IMR-90 (cell line): ENCODE data around the gene ACACA. TPM values are rescaled to one million over a fixed set of nuclear protein-coding genes. Genes with fewer than 3 reads are reported as not detected.

Experiments
- ATAC-seq: fragments of 200-7000 bp; cut with Tn5 transposase; 2 replicates; pipeline ENCODE4 v1.9.1; 2020; ENCODE audit warnings: low read depth, mild to moderate bottlenecking, moderate library complexity
- BruUV-seq: library from RNA; stranded (reverse); fragments of 400-500 nt; replicated peaks from 2 replicates; lab custom pipeline; 2021; lab: Mats Ljungman, UMichigan
- CTCF ChIA-PET: fragments of 300-600 bp; formaldehyde crosslinking; extraction: SDS; loops from one replicate; lab custom pipeline; 2021; ENCODE audit warnings: antibody characterized with exemption; lab: Yijun Ruan, JAX
- POLR2A ChIA-PET: fragments of 300-600 bp; sonication (Branson Sonifier 250); formaldehyde crosslinking; loops from one replicate; lab custom pipeline; 2022; ENCODE audit warnings: antibody characterized with exemption; ENCODE audit not compliant: unreplicated experiment; lab: Charles Lee
- DNase-seq: peaks from one replicate; pipeline ENCODE4 v3.0.0; 2013
- H2AFZ ChIP-seq: replicated peaks from 2 replicates; pipeline ENCODE3; 2013; ENCODE audit warnings: low read length, mild to moderate bottlenecking; ENCODE audit not compliant: poor library complexity
- H2AK5ac ChIP-seq: 2 replicates; pipeline ENCODE4 v1.6.1; 2013; ENCODE audit warnings: low read depth, low read length, inconsistent platforms
- H2AK9ac ChIP-seq: replicated peaks from 2 replicates; pipeline ENCODE3; 2013; ENCODE audit warnings: mild to moderate bottlenecking, low read depth, low read length, moderate library complexity; ENCODE audit not compliant: poor library complexity
- H2BK120ac ChIP-seq: 2 replicates; pipeline ENCODE4 v1.6.1; 2013; ENCODE audit warnings: low read depth, low read length, inconsistent platforms
- H2BK15ac ChIP-seq: 3 replicates; pipeline ENCODE4 v1.6.1; 2013; ENCODE audit warnings: low read depth, low read length, inconsistent platforms
- H2BK20ac ChIP-seq: 2 replicates; pipeline ENCODE4 v1.6.1; 2013; ENCODE audit warnings: low read depth, mild to moderate bottlenecking, inconsistent platforms, low read length, moderate library complexity
- H2BK5ac ChIP-seq: 2 replicates; pipeline ENCODE4 v1.6.1; 2013; ENCODE audit warnings: mild to moderate bottlenecking, low read depth, low read length, inconsistent platforms; ENCODE audit not compliant: poor library complexity, severe bottlenecking
- H3K14ac ChIP-seq: replicated peaks from 2 replicates; pipeline ENCODE4 v1.6.1; 2013; ENCODE audit warnings: low read depth, low read length, inconsistent platforms
- H3K18ac ChIP-seq: 2 replicates; pipeline ENCODE4 v1.6.1; 2013; ENCODE audit warnings: low read depth, low read length, control low read depth
- H3K23ac ChIP-seq: 2 replicates; pipeline ENCODE4 v1.6.1; 2013; ENCODE audit warnings: low read depth, low read length, inconsistent platforms
- H3K27ac ChIP-seq: 2 replicates; pipeline ENCODE4 v1.5.1; 2013; ENCODE audit warnings: mild to moderate bottlenecking, control low read depth, low read length; ENCODE audit not compliant: insufficient read depth
- H3K27me3 ChIP-seq: 2 replicates; pipeline ENCODE4 v1.6.1; 2013; ENCODE audit warnings: low read length; ENCODE audit not compliant: control insufficient read depth, insufficient read depth
- H3K36me3 ChIP-seq: 2 replicates; pipeline ENCODE4 v1.6.1; 2013; ENCODE audit warnings: low read length, mixed read lengths; ENCODE audit not compliant: control insufficient read depth, insufficient read depth
- H3K4ac ChIP-seq: 2 replicates; pipeline ENCODE4 v1.6.1; 2013; ENCODE audit warnings: low read depth, low read length, inconsistent platforms
- H3K4me1 ChIP-seq: 2 replicates; pipeline ENCODE4 v1.6.1; 2013; ENCODE audit warnings: low read length, mixed read lengths; ENCODE audit not compliant: control insufficient read depth, insufficient read depth
- H3K4me2 ChIP-seq: 2 replicates; pipeline ENCODE4 v1.6.1; 2013; ENCODE audit warnings: low read depth, mild to moderate bottlenecking, control low read depth, low read length, moderate library complexity
- H3K4me3 ChIP-seq: 2 replicates; pipeline ENCODE4 v1.5.1; 2013; ENCODE audit warnings: low read depth, mild to moderate bottlenecking, control low read depth, low read length, moderate library complexity; ENCODE audit not compliant: insufficient read depth
- H3K56ac ChIP-seq: 2 replicates; pipeline ENCODE4 v1.6.1; 2013; ENCODE audit warnings: low read length, inconsistent platforms; ENCODE audit not compliant: insufficient read depth; ENCODE audit errors: extremely low read depth
- H3K79me1 ChIP-seq, 2 experiments: 2 replicates each; pipeline ENCODE4 v1.6.1; 2013; ENCODE audit warnings: low read length in 2 of 2, inconsistent platforms in 1 of 2, low read depth in 1 of 2
- H3K9ac ChIP-seq: 2 replicates; pipeline ENCODE4 v1.6.1; 2013; ENCODE audit warnings: low read depth, low read length, control low read depth
- H3K9me1 ChIP-seq: 2 replicates; pipeline ENCODE4 v1.6.1; 2013; ENCODE audit warnings: low read length, inconsistent platforms; ENCODE audit not compliant: insufficient read depth
- H3K9me3 ChIP-seq: 2 replicates; pipeline ENCODE4 v1.6.1; 2013; ENCODE audit warnings: low read length; ENCODE audit not compliant: control insufficient read depth, insufficient read depth
- H4K20me1 ChIP-seq: 2 replicates; pipeline ENCODE4 v1.6.1; 2013; ENCODE audit warnings: low read length, inconsistent platforms; ENCODE audit not compliant: insufficient read depth
- H4K5ac ChIP-seq: 2 replicates; pipeline ENCODE4 v1.6.1; 2013; ENCODE audit warnings: mild to moderate bottlenecking, low read depth, low read length, control low read depth
- H4K8ac ChIP-seq, 2 experiments: 2 replicates each; pipeline ENCODE4 v1.6.1; 2013; ENCODE audit warnings: low read depth in 2 of 2, low read length in 2 of 2, control low read depth in 1 of 2, inconsistent platforms in 1 of 2
- H4K91ac ChIP-seq: 2 replicates; pipeline ENCODE4 v1.6.1; 2013; ENCODE audit warnings: low read depth, low read length, inconsistent platforms; ENCODE audit not compliant: insufficient read depth
- RCOR1 ChIP-seq: IDR thresholded peaks from 2 replicates; pipeline ENCODE4 v1.6.1; 2012; ENCODE audit warnings: mild to moderate bottlenecking, low read length, improper control_type of control experiment; ENCODE audit not compliant: insufficient replicate concordance
- WGBS, 2 experiments: methylation state at CpG; one replicate each; pipeline versions ENCODE4 v1.1.5 to v1.1.7; 2013; ENCODE audit warnings: missing lambda C conversion rate in 2 of 2; ENCODE audit not compliant: insufficient read length in 1 of 2; ENCODE audit errors: extremely low coverage in 2 of 2; 5-methylcytosine and 5-hydroxymethylcytosine counted together
- dilution Hi-C: fragments of 300-500 bp; cut with HindIII; formaldehyde crosslinking; loops from one replicate; pipeline ENCODE4 v1.14.3; 2018; ENCODE audit warnings: low sequenced_read_pairs; ENCODE audit not compliant: unreplicated experiment
- in situ Hi-C: fragments of 300-500 bp; cut with MboI; formaldehyde crosslinking; loops from 3 replicates; pipeline ENCODE4 v1.14.3; 2019; ENCODE audit warnings: low sequenced_read_pairs, inconsistent platforms, mixed read lengths
- intact Hi-C: fragments of 100-400 bp; cut with micrococcal nuclease; formaldehyde crosslinking; loops from 2 replicates; pipeline ENCODE4 v1.10.0; 2022
- polyA plus RNA-seq, 3 experiments: library from polyadenylated mRNA; depleted of rRNA; stranded (reverse); fragments of >200 nt; gene quantifications; 2 replicates each; pipeline ENCODE4 v1.2.3, GENCODE V29; 2012; ENCODE audit warnings: low replicate concordance in 1 of 3
- total RNA-seq: library from RNA; depleted of rRNA; stranded (reverse); fragments of >200 nt; gene quantifications from 2 replicates; pipeline ENCODE4 v1.2.3, GENCODE V29; 2012

Gene ACACA
- total and polyA plus RNA-seq, 2 of the 4 experiments (the other 2 are of a cell fraction) = 21.3 to 39.1 TPM

GRCh38 chr17:37375706-37376105 lies 30.9 kb downstream of the ACACA start, which contains the start of gene C17orf78:
Gene C17orf78, plus strand, starts transcription at chr17:37375985. Its CDS starts 108 bp downstream, at chr17:37376093.
- H2AFZ ChIP-seq = no peak within 1 kb of the TSS
- H3K4ac ChIP-seq = no peak within 1 kb of the TSS
- intact Hi-C loops (loop anchor here (10.0 kb wide), 1 partner anchor 229 kb away; the partner anchor contains the start of gene SYNRG), in situ Hi-C loops (loop anchor here (10.0 kb wide), 1 partner anchor 771 kb away; the partner anchor contains the start of gene MRM1), dilution Hi-C loops (no loop called here)
- ATAC-seq (no peak), DNase-seq (no peak)
- H3K4me2 ChIP-seq = no peak within 1 kb of the TSS
- no peak within 1 kb of the TSS for H3K9ac ChIP-seq
- H3K79me1 ChIP-seq = peaks cover 2 to 3% of the 10 kb centered on the region in 2 experiments; a peak in 1 of 4 replicates
- no peak within 1 kb of the TSS for H4K5ac ChIP-seq
- no peak within 1 kb of the TSS for H3K23ac ChIP-seq
- H3K9me1 ChIP-seq = no peaks in the 10 kb centered on the region
- no peak within 1 kb of the TSS for H3K4me3 ChIP-seq
- H3K14ac ChIP-seq = no peak within 1 kb of the TSS
- no peaks in the 10 kb centered on the region for H3K27me3 ChIP-seq
- no peaks in the 10 kb centered on the region for H4K20me1 ChIP-seq
- ChIA-PET POLR2A (no interaction called here), CTCF (interaction anchor here (3.4 kb wide), 1 partner anchor 22 kb away, joined by 19 read pairs; no protein-coding TSS in a partner anchor)
- H2BK15ac ChIP-seq = no peak within 1 kb of the TSS
- no peaks in the 10 kb centered on the region for H3K9me3 ChIP-seq
- BruUV-seq = no TSS peak
- TF ChIP-seq RCOR1 = no peak
- no peak within 1 kb of the TSS for H4K91ac ChIP-seq
- H2BK5ac ChIP-seq = no peak within 1 kb of the TSS
- no peak within 1 kb of the TSS for H3K27ac ChIP-seq
- H3K56ac ChIP-seq = no peak within 1 kb of the TSS
- H3K36me3 ChIP-seq = no peaks in the 10 kb centered on the region
- H2AK9ac ChIP-seq = no peak within 1 kb of the TSS
- no peaks in the 10 kb centered on the region for H3K4me1 ChIP-seq
- no peak within 1 kb of the TSS for H3K18ac ChIP-seq
- H2BK120ac ChIP-seq = no peak within 1 kb of the TSS
- no peak within 1 kb of the TSS for H4K8ac ChIP-seq
- no CpG with 5 or more reads among the region's 7 CpGs for WGBS, 2 experiments
- H2BK20ac ChIP-seq = no peak within 1 kb of the TSS
- no peak within 1 kb of the TSS; the same call in 1 of the 2 replicates for H2AK5ac ChIP-seq
